GM18520 (cell line): ENCODE data around the gene KCNMA1.

ENCODE experiments used
- ATAC-seq: cut with Tn5 transposase; IDR thresholded peaks from one replicate; pipeline ENCODE4 v1.9.1; 2021; ENCODE audit not compliant: unreplicated experiment

KCNMA1 gene

GRCh38 chr10:77513220-77513619 is 124.4 kb downstream of the KCNMA1 start:
- no peak for ATAC-seq

GRCh38 chr10:77512219-77512578 is 125.4 kb downstream of the KCNMA1 start:
- no peak for ATAC-seq

- ATAC-seq: no peak
Observed at GRCh38 chr10:77511498-77512218, 126.0 kb downstream of the KCNMA1 start.

GRCh38 chr10:77510695-77511094 is 126.9 kb downstream of the KCNMA1 start:
- ATAC-seq: no peak

- ATAC-seq: no peak
Observed at GRCh38 chr10:77510294-77510693, 127.3 kb downstream of the KCNMA1 start.

- no peak for ATAC-seq
Observed at GRCh38 chr10:77509391-77509790, 128.2 kb downstream of the KCNMA1 start.

- ATAC-seq: no peak
Observed at GRCh38 chr10:77507291-77507880, 130.2 kb downstream of the KCNMA1 start.

GRCh38 chr10:77506517-77507200 is 130.9 kb downstream of the KCNMA1 start:
- ATAC-seq: no peak

GRCh38 chr10:77505431-77506334 is 131.9 kb downstream of the KCNMA1 start:
- no peak for ATAC-seq

GRCh38 chr10:77504873-77505257 is 132.7 kb downstream of the KCNMA1 start:
- ATAC-seq: no peak

GRCh38 chr10:77504196-77504872 is 133.3 kb downstream of the KCNMA1 start:
- ATAC-seq: no peak

GRCh38 chr10:77501846-77502261 is 135.8 kb downstream of the KCNMA1 start:
- no peak for ATAC-seq

- ATAC-seq: no peak
Observed at GRCh38 chr10:77501152-77501845, 136.3 kb downstream of the KCNMA1 start.

- ATAC-seq: peak; percentile 58
Observed at GRCh38 chr10:77500754-77501151, 136.9 kb downstream of the KCNMA1 start.

GRCh38 chr10:77498829-77499228 is 138.8 kb downstream of the KCNMA1 start:
- ATAC-seq: no peak

- ATAC-seq: no peak
Observed at GRCh38 chr10:77498210-77498609, 139.4 kb downstream of the KCNMA1 start.

GRCh38 chr10:77497748-77498147 is 139.9 kb downstream of the KCNMA1 start:
- no peak for ATAC-seq

- ATAC-seq: no peak
Observed at GRCh38 chr10:77496941-77497420, 140.6 kb downstream of the KCNMA1 start.

GRCh38 chr10:77494756-77495541 is 142.7 kb downstream of the KCNMA1 start:
- no peak for ATAC-seq
